CD4-positive, alpha-beta memory T cell (primary cell): ENCODE measurements around the gene TXNRD2. TPM values are rescaled to one million over a fixed set of nuclear protein-coding genes. Genes with fewer than 3 reads are reported as not detected.

Source experiments
- CTCF ChIA-PET: fragments of 350-600 bp; sonication (Branson Sonifier 250); formaldehyde crosslinking; loops from one replicate; lab custom pipeline; 2021; ENCODE audit warnings: inconsistent platforms; ENCODE audit not compliant: partially characterized antibody; lab: Charles Lee
- POLR2A ChIA-PET: fragments of 350-600 bp; sonication (Branson Sonifier 250); formaldehyde crosslinking; loops from one replicate; lab custom pipeline; 2021; ENCODE audit not compliant: partially characterized antibody; lab: Charles Lee
- DNase-seq, 5 donors: peaks; one replicate each; pipeline versions ENCODE4 v3.0.0 to v3.0.0-alpha.2; 2020 to 2022; ENCODE audit warnings: mixed read lengths in 1 of 5
- H3K27ac ChIP-seq: one replicate; pipeline ENCODE4 v1.7.0; 2013; ENCODE audit warnings: low read depth, low read length
- H3K27me3 ChIP-seq: 2 replicates; pipeline ENCODE4 v1.7.0; 2013; ENCODE audit warnings: mild to moderate bottlenecking, low read length, moderate library complexity; ENCODE audit not compliant: insufficient read depth
- H3K36me3 ChIP-seq: 2 replicates; pipeline ENCODE4 v1.7.0; 2013; ENCODE audit warnings: mild to moderate bottlenecking, low read length, moderate library complexity; ENCODE audit not compliant: insufficient read depth
- H3K4me1 ChIP-seq: 2 replicates; pipeline ENCODE4 v1.7.0; 2013; ENCODE audit warnings: mild to moderate bottlenecking, low read length, moderate library complexity; ENCODE audit not compliant: insufficient read depth
- H3K4me3 ChIP-seq, 2 donors: one replicate each; pipeline ENCODE4 v1.7.0; 2013; ENCODE audit warnings: low read length in 2 of 2, mild to moderate bottlenecking in 1 of 2
- H3K9me3 ChIP-seq, 2 donors: one replicate each; pipeline ENCODE4 v1.7.0; 2013; ENCODE audit warnings: low read length in 2 of 2, control low read depth in 1 of 2; ENCODE audit not compliant: control insufficient read depth in 1 of 2
- H3K27ac Mint-ChIP-seq, 7 donors: one replicate each; pipeline ENCODE4 v1.8.0; 2020 to 2021; ENCODE audit warnings: mixed read lengths in 7 of 7, mild to moderate bottlenecking in 6 of 7, inconsistent platforms in 3 of 7, moderate library complexity in 3 of 7
- H3K27me3 Mint-ChIP-seq, 2 donors: one replicate each; pipeline ENCODE4 v1.8.0; 2020 to 2021; ENCODE audit warnings: mixed read lengths in 2 of 2
- H3K36me3 Mint-ChIP-seq, 2 donors: one replicate each; pipeline ENCODE4 v1.8.0; 2020 to 2021; ENCODE audit warnings: mixed read lengths in 2 of 2, inconsistent platforms in 1 of 2, mild to moderate bottlenecking in 1 of 2
- H3K4me1 Mint-ChIP-seq, 4 donors: one replicate each; pipeline ENCODE4 v1.8.0; 2020 to 2021; ENCODE audit warnings: mixed read lengths in 4 of 4, mild to moderate bottlenecking in 1 of 4
- H3K4me3 Mint-ChIP-seq, 8 donors: one replicate each; pipeline ENCODE4 v1.8.0; 2020 to 2021; ENCODE audit warnings: mixed read lengths in 8 of 8, mild to moderate bottlenecking in 7 of 8, moderate library complexity in 6 of 8, inconsistent platforms in 3 of 8
- H3K9me3 Mint-ChIP-seq, 8 donors: one replicate each; pipeline ENCODE4 v1.8.0; 2020 to 2021; ENCODE audit warnings: mixed read lengths in 8 of 8, mild to moderate bottlenecking in 5 of 8, inconsistent platforms in 3 of 8, moderate library complexity in 1 of 8
- intact Hi-C: fragments of 100-400 bp; cut with micrococcal nuclease; formaldehyde crosslinking; loops from one replicate; pipeline ENCODE4 v1.15.1; 2023
- polyA plus RNA-seq, 2 donors: library from polyadenylated mRNA; unstranded; fragments of 300-500 nt; fragmentation: Illumina TruSeq; gene quantifications; one replicate each; pipeline ENCODE4 v1.2.3, GENCODE V29; 2021
- total RNA-seq, 2 experiments: library from RNA; stranded (reverse); gene quantifications; one replicate each; pipeline ENCODE4 v1.2.3, GENCODE V29; 2021

TXNRD2 gene
- total and polyA plus RNA-seq, 4 experiments from 2014 or later: 8.5 to 35.9 (median 22.7) TPM

- Histone ChIP-seq H3K27me3 (no peaks in the 10 kb centered on the region), H3K4me1 (peaks cover 66% of the 10 kb centered on the region), H3K27ac (peak overlapping the region; percentile 38), H3K36me3 (no peaks in the 10 kb centered on the region), H3K9me3 (no peaks in the 10 kb centered on the region), H3K4me3 (no peak overlapping the region)
- ChIA-PET CTCF (interaction anchor here (1.3 to 1.9 kb wide), 3 partner anchors 26 to 158 kb away, joined by 3 to 8 read pairs (median 7); no protein-coding TSS in a partner anchor), POLR2A (interaction anchor here (1.9 to 4.3 kb wide), 4 partner anchors 9 to 32 kb away, joined by 4 to 38 read pairs (median 10); partner anchors contain the start of genes GNB1L and RTL10)
- no peak for DNase-seq
- peak overlapping the region; percentile 66 to 95 (median 90) for H3K27ac Mint-ChIP-seq
- H3K27me3 Mint-ChIP-seq: no peaks in the 10 kb centered on the region
- intact Hi-C loops: no loop called here
- peaks cover 30 to 63% (median 47%) of the 10 kb centered on the region in 4 donors for H3K4me1 Mint-ChIP-seq
- peaks cover 0 to 5% of the 10 kb centered on the region in 2 donors for H3K36me3 Mint-ChIP-seq
- peak overlapping the region in 7 of 8 donors; percentile 10 to 80 (median 51) for H3K4me3 Mint-ChIP-seq
- H3K9me3 Mint-ChIP-seq: no peaks in the 10 kb centered on the region
Measured at GRCh38 chr22:19887256-19887985, 54.2 kb downstream of the TXNRD2 start.

DNA sequence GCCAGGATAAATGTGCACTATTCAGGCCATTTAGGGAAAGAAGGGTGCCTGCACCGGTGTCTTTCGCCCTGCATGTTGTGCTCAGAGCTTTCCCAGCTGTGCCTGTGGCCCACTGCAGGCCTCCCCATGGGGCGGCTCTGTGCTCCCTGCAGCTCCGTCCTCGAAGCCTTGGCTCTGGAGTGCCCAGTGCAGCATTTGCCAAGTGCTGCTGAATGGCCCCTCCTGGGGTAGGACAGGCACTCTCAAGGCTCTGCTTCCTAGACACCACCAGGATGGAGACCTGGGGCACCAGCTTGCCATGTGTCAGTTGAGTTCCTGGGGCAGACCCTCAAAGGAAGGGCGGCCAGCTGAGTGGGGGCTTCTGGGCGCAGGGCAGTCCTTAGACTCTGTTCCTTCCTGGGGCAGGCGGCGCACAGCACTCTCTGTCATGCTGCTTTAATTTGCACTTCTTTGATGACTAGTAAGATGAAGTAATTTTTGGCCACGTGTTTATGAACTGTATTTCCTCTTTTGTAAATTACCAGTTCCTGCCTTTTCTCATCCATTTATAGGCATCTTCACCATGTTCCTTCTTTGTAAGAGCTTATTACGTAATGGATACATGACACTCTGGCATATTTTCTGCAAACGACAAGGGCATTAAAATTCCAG is 54.9 kb downstream of the TXNRD2 start:
- Mint-ChIP-seq H3K4me1 (peaks cover 28 to 56% (median 40%) of the 10 kb centered on the region in 4 donors), H3K27ac (peak overlapping the region; percentile 68 to 95 (median 90)), H3K27me3 (no peaks in the 10 kb centered on the region), H3K36me3 (peaks cover 0 to 5% of the 10 kb centered on the region in 2 donors), H3K9me3 (no peaks in the 10 kb centered on the region), H3K4me3 (peak overlapping the region; percentile 10 to 80 (median 44))
- peaks cover 60% of the 10 kb centered on the region for H3K4me1 ChIP-seq
- H3K4me3 ChIP-seq: peak overlapping the region in 1 of 2 donors; percentile 20
- intact Hi-C loops: no loop called here
- H3K36me3 ChIP-seq: no peaks in the 10 kb centered on the region
- peak in 4 of 5 donors; percentile 32 to 48 (median 40) for DNase-seq
- H3K27ac ChIP-seq: peak overlapping the region; percentile 38
- no peaks in the 10 kb centered on the region for H3K9me3 ChIP-seq
- ChIA-PET CTCF (interaction anchor here (1.3 to 1.9 kb wide), 3 partner anchors 27 to 157 kb away, joined by 3 to 8 read pairs (median 7); no protein-coding TSS in a partner anchor), POLR2A (interaction anchor here (0.8 to 4.3 kb wide), 5 partner anchors 10 to 32 kb away, joined by 3 to 38 read pairs (median 6); partner anchors contain the start of genes GNB1L and RTL10)
- no peaks in the 10 kb centered on the region for H3K27me3 ChIP-seq

DNA sequence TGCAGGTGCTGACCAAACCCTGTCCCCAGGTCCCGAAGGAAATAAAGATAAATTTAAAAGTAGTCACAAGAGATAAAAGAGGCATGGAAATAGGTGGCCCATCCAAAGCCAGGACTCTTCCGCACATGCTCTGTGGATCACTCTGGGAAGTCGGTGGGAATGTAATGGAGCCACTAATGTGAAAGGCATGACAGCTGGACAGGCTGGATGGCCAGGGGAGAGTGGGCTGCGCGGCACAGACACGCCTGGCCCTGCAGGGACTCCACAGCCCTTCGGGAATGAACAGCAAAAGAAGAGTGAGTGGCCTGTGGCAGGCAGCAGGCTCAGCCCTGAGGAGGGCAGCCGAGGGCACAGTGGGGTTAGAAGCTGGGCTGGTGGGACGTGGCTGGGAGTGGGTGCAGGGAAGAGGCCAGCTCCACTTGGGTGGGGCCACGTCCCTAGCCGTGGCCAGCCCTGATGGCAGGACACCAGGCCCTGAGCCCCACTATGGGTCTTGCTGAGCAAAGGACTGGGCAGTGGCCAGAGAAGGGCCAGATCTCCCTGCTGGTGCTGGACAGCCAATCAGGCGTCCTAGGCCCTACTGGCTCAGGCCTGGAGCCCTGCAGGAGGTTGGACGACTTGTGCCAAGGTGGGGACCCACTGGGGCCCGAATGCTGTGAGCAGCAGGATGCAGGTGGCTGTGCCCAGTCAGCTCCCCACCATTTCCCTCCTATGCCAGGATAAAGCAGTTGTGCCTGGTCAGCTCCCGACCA is 55.6 kb downstream of the TXNRD2 start:
- Histone ChIP-seq H3K4me1 (peaks cover 52% of the 10 kb centered on the region), H3K27me3 (no peaks in the 10 kb centered on the region), H3K4me3 (peak overlapping the region in 1 of 2 donors; percentile 20), H3K36me3 (no peaks in the 10 kb centered on the region), H3K27ac (peak overlapping the region; percentile 38), H3K9me3 (no peaks in the 10 kb centered on the region)
- Mint-ChIP-seq H3K27me3 (no peaks in the 10 kb centered on the region), H3K36me3 (peaks cover 0 to 2% of the 10 kb centered on the region in 2 donors), H3K4me1 (peaks cover 20 to 49% (median 33%) of the 10 kb centered on the region in 4 donors), H3K27ac (peak overlapping the region; percentile 82 to 95 (median 92)), H3K4me3 (peak overlapping the region in 5 of 8 donors; percentile 3 to 64 (median 38)), H3K9me3 (no peaks in the 10 kb centered on the region)
- ChIA-PET POLR2A (interaction anchor here (0.8 to 4.3 kb wide), 6 partner anchors 8 to 31 kb away, joined by 3 to 38 read pairs (median 6); partner anchors contain the start of genes GNB1L and RTL10), CTCF (interaction anchor here (0.9 to 1.9 kb wide), 5 partner anchors 24 to 156 kb away, joined by 3 to 8 read pairs (median 5); no protein-coding TSS in a partner anchor)
- no peak for DNase-seq
- intact Hi-C loops: no loop called here

GRCh38 chr22:19884954-19885751 is 56.5 kb downstream of the TXNRD2 start:
- Histone ChIP-seq H3K4me1 (peaks cover 44% of the 10 kb centered on the region), H3K9me3 (no peaks in the 10 kb centered on the region), H3K27me3 (no peaks in the 10 kb centered on the region), H3K4me3 (no peak overlapping the region), H3K36me3 (no peaks in the 10 kb centered on the region), H3K27ac (peak overlapping the region; percentile 38)
- H3K27ac Mint-ChIP-seq: peak overlapping the region; percentile 82 to 95 (median 91)
- peaks cover 0 to 2% of the 10 kb centered on the region in 2 donors for H3K36me3 Mint-ChIP-seq
- DNase-seq: no peak
- ChIA-PET CTCF (interaction anchor here (0.9 to 1.9 kb wide), 4 partner anchors 10 to 129 kb away, joined by 3 to 6 read pairs (median 4); no protein-coding TSS in a partner anchor), POLR2A (interaction anchor here (0.6 to 4.3 kb wide), 4 partner anchors 9 to 30 kb away, joined by 3 to 38 read pairs (median 10); partner anchors contain the start of genes GNB1L and RTL10)
- H3K9me3 Mint-ChIP-seq: no peaks in the 10 kb centered on the region
- peak overlapping the region in 4 of 8 donors; percentile 3 to 64 (median 47) for H3K4me3 Mint-ChIP-seq
- intact Hi-C loops: no loop called here
- peaks cover 15 to 40% (median 27%) of the 10 kb centered on the region in 4 donors for H3K4me1 Mint-ChIP-seq
- H3K27me3 Mint-ChIP-seq: no peaks in the 10 kb centered on the region

- peaks cover 0 to 2% of the 10 kb centered on the region in 2 donors for H3K36me3 Mint-ChIP-seq
- no peak overlapping the region for H3K4me3 Mint-ChIP-seq
- Histone ChIP-seq H3K27ac (no peak overlapping the region), H3K36me3 (no peaks in the 10 kb centered on the region), H3K4me1 (peaks cover 37% of the 10 kb centered on the region), H3K4me3 (no peak overlapping the region), H3K27me3 (no peaks in the 10 kb centered on the region), H3K9me3 (no peaks in the 10 kb centered on the region)
- H3K4me1 Mint-ChIP-seq: peaks cover 14 to 35% (median 21%) of the 10 kb centered on the region in 4 donors
- peak overlapping the region in 2 of 7 donors; percentile 22 to 30 for H3K27ac Mint-ChIP-seq
- no peaks in the 10 kb centered on the region for H3K27me3 Mint-ChIP-seq
- no peak for DNase-seq
- CTCF ChIA-PET: interaction anchor here (1.3 to 1.9 kb wide), 3 partner anchors 9 to 26 kb away, joined by 4 to 6 read pairs (median 5); no protein-coding TSS in a partner anchor
- POLR2A ChIA-PET: interaction anchor here (0.6 to 4.3 kb wide), 4 partner anchors 10 to 29 kb away, joined by 3 to 38 read pairs (median 10); partner anchors contain the start of genes GNB1L and RTL10
- intact Hi-C loops: no loop called here
- H3K9me3 Mint-ChIP-seq: no peaks in the 10 kb centered on the region
Measured at GRCh38 chr22:19884161-19884953, 57.3 kb downstream of the TXNRD2 start.
